ENCODE results near the gene TRANK1. TPM values are rescaled to one million over a fixed set of nuclear protein-coding genes. Genes with fewer than 3 reads are reported as not detected.

TRANK1 gene
- polyA plus RNA-seq, 1 donor (not counting 4 experiments of a cell fraction or from before 2014, with no cell fraction given) = 3.2 TPM

- Histone ChIP-seq H3K4me2 (ENCODE audit: control insufficient read depth, extremely low read depth, insufficient read depth, low read depth, low read length) (peak overlapping the region; percentile 79), H3K9ac (ENCODE audit: control insufficient read depth, extremely low read depth, insufficient read depth, low read length) (peak overlapping the region; percentile 57), H3K27ac (ENCODE audit: control insufficient read depth, insufficient read depth, low read length) (peak overlapping the region; percentile 60), H3K79me2 (ENCODE audit: control insufficient read depth, insufficient read depth, low read length) (no peaks in the 10 kb centered on the region), H3K36me3 (ENCODE audit: control insufficient read depth in 2 of 2, extremely low read depth in 1 of 2, insufficient read depth in 2 of 2, low read length in 2 of 2) (no peaks in the 10 kb centered on the region), H3K9me1 (ENCODE audit: control insufficient read depth, extremely low read depth, insufficient read depth, low read length) (no peaks in the 10 kb centered on the region), H3K9me3 (ENCODE audit: control insufficient read depth, low read depth, low read length) (no peaks in the 10 kb centered on the region), H3K4me3 (ENCODE audit: control insufficient read depth in 2 of 3, extremely low read depth in 1 of 3, insufficient read depth in 2 of 3, low read depth in 1 of 3, low read length in 3 of 3) (peak overlapping the region; percentile 46 to 64 (median 48)), H4K20me1 (ENCODE audit: control insufficient read depth, extremely low read depth, insufficient read depth, low read length) (no peaks in the 10 kb centered on the region), H2AFZ (ENCODE audit: control insufficient read depth, low read length) (peak overlapping the region; percentile 79), H3K4me1 (ENCODE audit: control insufficient read depth, extremely low read depth, insufficient read depth, low read length) (peaks cover 16% of the 10 kb centered on the region), H3K27me3 (ENCODE audit: control insufficient read depth, extremely low read depth, insufficient read depth, low read length) (no peaks in the 10 kb centered on the region)
- TF ChIP-seq EZH2 (IDR thresholded peaks at IDR 0.05; ENCODE audit: low read length) (no peak), CTCF (optimal IDR thresholded peaks at IDR 0.05 in 1 of 3, IDR thresholded peaks at IDR 0.05 in 1 of 3, conservative IDR thresholded peaks at IDR 0.05 in 1 of 3; ENCODE audit: extremely low read depth in 1 of 3, insufficient read depth in 2 of 3, low read length in 3 of 3) (no peak)
- dilution Hi-C loops (cut with MboI; ENCODE audit: extremely low pct_ligation_motif_present, low sequenced_read_pairs) = no loop called here
- DNase-seq (ENCODE audit: low read depth, low spot score) (no peak), FAIRE-seq (no peak)
Measured at GRCh38 chr3:36907911-36908646, 36.8 kb downstream of the TRANK1 start.

- FAIRE-seq (no peak), DNase-seq (ENCODE audit: low read depth, low spot score) (no peak)
- Histone ChIP-seq H3K79me2 (ENCODE audit: control insufficient read depth, insufficient read depth, low read length) (no peaks in the 10 kb centered on the region), H3K9me1 (ENCODE audit: control insufficient read depth, extremely low read depth, insufficient read depth, low read length) (no peaks in the 10 kb centered on the region), H3K4me2 (ENCODE audit: control insufficient read depth, extremely low read depth, insufficient read depth, low read depth, low read length) (no peak overlapping the region), H3K27ac (ENCODE audit: control insufficient read depth, insufficient read depth, low read length) (no peak overlapping the region), H3K9ac (ENCODE audit: control insufficient read depth, extremely low read depth, insufficient read depth, low read length) (no peak overlapping the region), H3K36me3 (ENCODE audit: control insufficient read depth in 2 of 2, extremely low read depth in 1 of 2, insufficient read depth in 2 of 2, low read length in 2 of 2) (no peaks in the 10 kb centered on the region), H3K27me3 (ENCODE audit: control insufficient read depth, extremely low read depth, insufficient read depth, low read length) (no peaks in the 10 kb centered on the region), H2AFZ (ENCODE audit: control insufficient read depth, low read length) (no peak overlapping the region), H3K4me3 (ENCODE audit: control insufficient read depth in 2 of 3, extremely low read depth in 1 of 3, insufficient read depth in 2 of 3, low read depth in 1 of 3, low read length in 3 of 3) (no peak overlapping the region), H4K20me1 (ENCODE audit: control insufficient read depth, extremely low read depth, insufficient read depth, low read length) (no peaks in the 10 kb centered on the region), H3K9me3 (ENCODE audit: control insufficient read depth, low read depth, low read length) (no peaks in the 10 kb centered on the region), H3K4me1 (ENCODE audit: control insufficient read depth, extremely low read depth, insufficient read depth, low read length) (peaks cover 5% of the 10 kb centered on the region)
- dilution Hi-C loops (cut with MboI; ENCODE audit: extremely low pct_ligation_motif_present, low sequenced_read_pairs) = no loop called here
- no peak for TF ChIP-seq CTCF (optimal IDR thresholded peaks at IDR 0.05 in 1 of 3, IDR thresholded peaks at IDR 0.05 in 1 of 3, conservative IDR thresholded peaks at IDR 0.05 in 1 of 3; ENCODE audit: extremely low read depth in 1 of 3, insufficient read depth in 2 of 3, low read length in 3 of 3)
- no peak for TF ChIP-seq EZH2 (IDR thresholded peaks at IDR 0.05; ENCODE audit: low read length)
Measured at GRCh38 chr3:36906504-36907149, 38.2 kb downstream of the TRANK1 start.

All from keratinocyte (primary cell).